ENCODE data around the gene AGBL1.

The AGBL1 gene

GRCh38 chr15:86267892-86268291 is 188.2 kb downstream of the AGBL1 start:
- no peaks in the 10 kb centered on the region for H3K36me3 ChIP-seq (ENCODE audit: control insufficient read depth in 2 of 2, insufficient read depth in 1 of 2, low read length in 2 of 2)
- no peak overlapping the region for H3K4me3 ChIP-seq (ENCODE audit: low read depth, low read length)
- H3K9me3 ChIP-seq (ENCODE audit: control insufficient read depth, insufficient read depth, low read depth, low read length), result no peaks in the 10 kb centered on the region
- ChIA-PET CTCF (interaction anchor here (1.4 kb wide), 1 partner anchor 35 kb away, joined by 6 read pairs; no protein-coding TSS in a partner anchor), POLR2A (no interaction called here)
- TF ChIP-seq ZNF10 (tag by site-specific recombination; IDR thresholded peaks at IDR 0.05) (no peak), ZNF707 (tag by site-specific recombination; IDR thresholded peaks at IDR 0.05) (no peak)
- H3K4me1 ChIP-seq (ENCODE audit: control insufficient read depth, insufficient read depth, low read length), result no peaks in the 10 kb centered on the region
- no peak overlapping the region for H3K27ac ChIP-seq (ENCODE audit: extremely low read depth, low read depth, low read length)

- Histone ChIP-seq H3K9me3 (ENCODE audit: control insufficient read depth, insufficient read depth, low read depth, low read length) (no peaks in the 10 kb centered on the region), H3K4me1 (ENCODE audit: control insufficient read depth, insufficient read depth, low read length) (no peaks in the 10 kb centered on the region), H3K4me3 (ENCODE audit: low read depth, low read length) (no peak overlapping the region), H3K36me3 (ENCODE audit: control insufficient read depth in 2 of 2, insufficient read depth in 1 of 2, low read length in 2 of 2) (no peaks in the 10 kb centered on the region), H3K27ac (ENCODE audit: extremely low read depth, low read depth, low read length) (no peak overlapping the region)
- TF ChIP-seq ZNF580 (tag by site-specific recombination; IDR thresholded peaks at IDR 0.05) (no peak), ZNF473 (tag by site-specific recombination; IDR thresholded peaks at IDR 0.05) (no peak), OSR2 (tag by site-specific recombination; IDR thresholded peaks at IDR 0.05) (no peak), SP7 (tag by site-specific recombination; IDR thresholded peaks at IDR 0.05) (no peak), KLF17 (tag by site-specific recombination; IDR thresholded peaks at IDR 0.05) (no peak), ZNF518A (tag by site-specific recombination; conservative IDR thresholded peaks at IDR 0.05; ENCODE audit: low read depth) (no peak), ZNF639 (tag by site-specific recombination; IDR thresholded peaks at IDR 0.05) (no peak), ZNF76 (tag by site-specific recombination; IDR thresholded peaks at IDR 0.05; ENCODE audit: borderline replicate concordance, low read depth) (no peak), RBAK (tag by site-specific recombination; IDR thresholded peaks at IDR 0.05) (no peak), ZNF362 (tag by site-specific recombination; IDR thresholded peaks at IDR 0.05) (no peak), ZNF202 (tag by site-specific recombination; IDR thresholded peaks at IDR 0.05; ENCODE audit: borderline replicate concordance) (no peak), PRDM2 (tag by site-specific recombination; IDR thresholded peaks at IDR 0.05; ENCODE audit: borderline replicate concordance) (no peak), KLF16 (tag by site-specific recombination; IDR thresholded peaks at IDR 0.05) (no peak), ZNF157 (tag by site-specific recombination; IDR thresholded peaks at IDR 0.05) (no peak), HOXC10 (CRISPR knock-in tag; IDR thresholded peaks at IDR 0.05) (no peak), MEIS1 (CRISPR knock-in tag; IDR thresholded peaks at IDR 0.05; ENCODE audit: borderline replicate concordance) (no peak), SCRT1 (tag by site-specific recombination; IDR thresholded peaks at IDR 0.05; ENCODE audit: borderline replicate concordance) (no peak), ZFP37 (tag by site-specific recombination; IDR thresholded peaks at IDR 0.05) (no peak)
- ChIA-PET POLR2A (no interaction called here), CTCF (no interaction called here)
Measured at GRCh38 chr15:86268558-86268957, 188.9 kb downstream of the AGBL1 start.
